ENCODE results near the gene STK11. TPM values are rescaled to one million over a fixed set of nuclear protein-coding genes. Genes with fewer than 3 reads are reported as not detected.

The STK11 gene
- total RNA-seq, 1 donor from 2014 or later = 61.6 TPM

DNA sequence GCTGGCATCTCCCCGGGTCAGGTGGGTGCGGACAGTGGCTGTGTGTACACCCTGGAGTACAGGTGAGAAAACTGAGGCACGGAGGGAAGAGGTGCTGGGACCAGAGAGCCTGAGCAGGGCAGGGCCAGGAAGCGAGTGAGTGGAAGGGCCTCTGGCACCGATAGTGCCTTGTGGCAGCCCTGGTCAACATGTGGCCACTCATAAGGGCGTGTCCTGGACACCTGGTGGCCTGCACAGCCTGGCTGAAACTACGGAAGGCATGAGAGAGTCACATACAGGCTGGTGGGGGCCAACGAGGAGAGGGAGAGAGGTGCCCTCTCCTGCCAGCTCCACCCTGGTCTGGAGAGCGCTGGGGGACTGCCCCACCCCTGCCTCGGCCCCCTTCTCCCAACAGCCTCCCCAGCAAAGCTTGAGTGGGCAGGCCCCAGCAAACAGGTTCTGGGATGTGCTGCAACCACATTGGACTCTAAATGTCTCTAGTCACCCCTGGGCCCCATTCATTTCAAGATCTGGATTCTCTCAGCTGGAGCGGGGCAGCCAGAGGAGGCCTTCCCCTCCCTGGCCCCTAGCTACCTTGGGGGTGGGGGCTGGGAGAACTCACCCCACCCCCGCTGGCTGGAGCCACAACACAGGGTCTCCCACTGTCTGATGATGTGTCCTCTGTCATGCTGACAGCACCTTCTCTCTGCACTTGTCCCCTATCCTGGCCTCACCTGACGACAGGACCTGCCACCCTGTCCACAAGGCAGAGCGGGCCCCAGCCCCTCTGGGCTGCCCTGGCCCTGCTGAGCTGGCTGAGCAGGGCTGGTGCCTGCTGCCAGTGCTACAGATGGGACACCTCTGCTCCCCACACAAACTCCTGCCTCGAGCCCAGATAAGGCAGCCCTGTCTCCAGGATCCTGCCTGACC lies 26.4 kb downstream of the STK11 start:
- Mint-ChIP-seq H3K27ac (ENCODE audit: unreplicated experiment) (peak overlapping the region; percentile 59), H3K27me3 (ENCODE audit: low read depth, unreplicated experiment) (no peaks in the 10 kb centered on the region), H3K4me3 (ENCODE audit: unreplicated experiment) (no peak overlapping the region), H3K36me3 (ENCODE audit: low read depth, unreplicated experiment) (peaks cover 7% of the 10 kb centered on the region), H3K4me1 (ENCODE audit: low read depth, unreplicated experiment) (peaks cover 11% of the 10 kb centered on the region), H3K9me3 (ENCODE audit: unreplicated experiment) (no peaks in the 10 kb centered on the region)
- Histone ChIP-seq H3K4me2 (ENCODE audit: low read length) (peak overlapping the region; percentile 15), H4K20me1 (ENCODE audit: insufficient read depth, low read length) (peaks cover 45% of the 10 kb centered on the region), H3K36me3 (ENCODE audit: insufficient read depth, low read length) (peaks cover 3% of the 10 kb centered on the region), H3K9me3 (ENCODE audit: insufficient read depth, low read depth, low read length) (no peaks in the 10 kb centered on the region), H3K27ac (ENCODE audit: low read depth, low read length) (no peak overlapping the region), H3K79me2 (ENCODE audit: insufficient read depth, low read length) (peaks cover 13% of the 10 kb centered on the region), H3K4me1 (ENCODE audit: insufficient read depth, low read length) (peaks cover 21% of the 10 kb centered on the region), H3K27me3 (ENCODE audit: insufficient read depth, low read length) (no peaks in the 10 kb centered on the region), H3K9ac (ENCODE audit: low read length) (peak overlapping the region; percentile 19), H2AFZ (ENCODE audit: low read depth, low read length) (no peak overlapping the region), H3K4me3 (ENCODE audit: insufficient read depth, low read depth, low read length) (no peak overlapping the region)
- DNase-seq (ENCODE audit: low read depth) (no peak), FAIRE-seq (no peak)
- TF ChIP-seq, protein P1, sequence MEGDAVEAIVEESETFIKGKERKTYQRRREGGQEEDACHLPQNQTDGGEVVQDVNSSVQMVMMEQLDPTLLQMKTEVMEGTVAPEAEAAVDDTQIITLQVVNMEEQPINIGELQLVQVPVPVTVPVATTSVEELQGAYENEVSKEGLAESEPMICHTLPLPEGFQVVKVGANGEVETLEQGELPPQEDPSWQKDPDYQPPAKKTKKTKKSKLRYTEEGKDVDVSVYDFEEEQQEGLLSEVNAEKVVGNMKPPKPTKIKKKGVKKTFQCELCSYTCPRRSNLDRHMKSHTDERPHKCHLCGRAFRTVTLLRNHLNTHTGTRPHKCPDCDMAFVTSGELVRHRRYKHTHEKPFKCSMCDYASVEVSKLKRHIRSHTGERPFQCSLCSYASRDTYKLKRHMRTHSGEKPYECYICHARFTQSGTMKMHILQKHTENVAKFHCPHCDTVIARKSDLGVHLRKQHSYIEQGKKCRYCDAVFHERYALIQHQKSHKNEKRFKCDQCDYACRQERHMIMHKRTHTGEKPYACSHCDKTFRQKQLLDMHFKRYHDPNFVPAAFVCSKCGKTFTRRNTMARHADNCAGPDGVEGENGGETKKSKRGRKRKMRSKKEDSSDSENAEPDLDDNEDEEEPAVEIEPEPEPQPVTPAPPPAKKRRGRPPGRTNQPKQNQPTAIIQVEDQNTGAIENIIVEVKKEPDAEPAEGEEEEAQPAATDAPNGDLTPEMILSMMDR (IDR thresholded peaks at IDR 0.05; ENCODE audit: insufficient read depth, low read depth, low read length) = no peak
- no peak for TF ChIP-seq EZH2 (IDR thresholded peaks at IDR 0.05; ENCODE audit: insufficient read depth, low read length)

- Histone ChIP-seq H3K9ac (ENCODE audit: low read length) (peak overlapping the region; percentile 19), H3K4me2 (ENCODE audit: low read length) (peak overlapping the region; percentile 15), H3K36me3 (ENCODE audit: insufficient read depth, low read length) (peaks cover 3% of the 10 kb centered on the region), H3K79me2 (ENCODE audit: insufficient read depth, low read length) (peaks cover 13% of the 10 kb centered on the region), H3K4me3 (ENCODE audit: insufficient read depth, low read depth, low read length) (no peak overlapping the region), H3K27ac (ENCODE audit: low read depth, low read length) (no peak overlapping the region), H3K9me3 (ENCODE audit: insufficient read depth, low read depth, low read length) (no peaks in the 10 kb centered on the region), H3K4me1 (ENCODE audit: insufficient read depth, low read length) (peaks cover 21% of the 10 kb centered on the region), H4K20me1 (ENCODE audit: insufficient read depth, low read length) (peaks cover 45% of the 10 kb centered on the region), H3K27me3 (ENCODE audit: insufficient read depth, low read length) (no peaks in the 10 kb centered on the region), H2AFZ (ENCODE audit: low read depth, low read length) (no peak overlapping the region)
- Mint-ChIP-seq H3K4me3 (ENCODE audit: unreplicated experiment) (no peak overlapping the region), H3K27ac (ENCODE audit: unreplicated experiment) (peak overlapping the region; percentile 58), H3K9me3 (ENCODE audit: unreplicated experiment) (no peaks in the 10 kb centered on the region), H3K27me3 (ENCODE audit: low read depth, unreplicated experiment) (no peaks in the 10 kb centered on the region), H3K36me3 (ENCODE audit: low read depth, unreplicated experiment) (peaks cover 7% of the 10 kb centered on the region), H3K4me1 (ENCODE audit: low read depth, unreplicated experiment) (peaks cover 11% of the 10 kb centered on the region)
- DNase-seq (ENCODE audit: low read depth) = peak; percentile 46
- no peak for TF ChIP-seq EZH2 (IDR thresholded peaks at IDR 0.05; ENCODE audit: insufficient read depth, low read length)
- TF ChIP-seq, protein P1 (IDR thresholded peaks at IDR 0.05; ENCODE audit: insufficient read depth, low read depth, low read length) = no peak
- FAIRE-seq = no peak
These were observed 27.1 kb downstream of the STK11 start for GRCh38 chr19:1232652-1233072.
